Left colon (tissue), 2 donors: ENCODE results near the gene GPRASP1. TPM values are rescaled to one million over a fixed set of nuclear protein-coding genes. Genes with fewer than 3 reads are reported as not detected.

Experiments
- ATAC-seq: fragments of 200-7000 bp; cut with Tn5 transposase; one replicate; pipeline ENCODE4 v1.9.1; 2020; ENCODE audit warnings: mild to moderate bottlenecking, moderate library complexity
- DNase-seq, 2 donors: peaks; one replicate each; pipeline ENCODE4 v3.0.0-alpha.2; 2020
- intact Hi-C, 2 donors: fragments of 100-400 bp; cut with DNase I in 1 of 2; cut with micrococcal nuclease in 1 of 2; formaldehyde crosslinking; loops; one replicate each; pipeline versions ENCODE4 v1.11.2 to v1.14.0; 2022; cut with DNase I, micrococcal nuclease
- total RNA-seq, 2 donors: library from RNA; stranded (reverse); fragmentation: NEBNext Ultra II Directional; extraction: Animal tissue kit (Norgen Biotek cat#: 25700); gene quantifications; one replicate each; pipeline ENCODE4 v1.2.1, GENCODE V29; 2021
- donor health status: DM: no; HTN: no; CAD: no.
- donor health status: DM: yes; HTN: yes; CAD: no.

Gene GPRASP1
- total RNA-seq, 2 donors from 2014 or later = 2.5 to 5.0 TPM

- ATAC-seq (no peak), DNase-seq (no peak)
- intact Hi-C loops = no loop called here
Observed at GRCh38 chrX:102684772-102685520, 33.7 kb downstream of the GPRASP1 start.

- DNase-seq (no peak), ATAC-seq (no peak)
- intact Hi-C loops = no loop called here
Observed at GRCh38 chrX:102694749-102695148, 43.5 kb downstream of the GPRASP1 start.

GRCh38 chrX:102696306-102696705, 45.0 kb downstream of the GPRASP1 start:
- DNase-seq (no peak), ATAC-seq (no peak)
- intact Hi-C loops = no loop called here

- DNase-seq (no peak), ATAC-seq (no peak)
- intact Hi-C loops = no loop called here
Observed at GRCh38 chrX:102697494-102697893, 46.2 kb downstream of the GPRASP1 start.

Other genes with a start within 250 kb of the GPRASP1 start
- not detected for gene NXF2B, start 211.5 kb upstream of the GPRASP1 start, total RNA-seq
- not detected for gene TCP11X2, start 179.7 kb upstream of the GPRASP1 start, total RNA-seq
- under 1 TPM; 0.42 to 0.46 TPM for gene TMSB15A, start 134.7 kb upstream of the GPRASP1 start, total RNA-seq
- gene ARMCX5, start 52.0 kb upstream of the GPRASP1 start, total RNA-seq = 10 to 100 TPM in 1 of 2 donors, 1 to 10 TPM in 1; 9.6 to 12.1 TPM
- gene GPRASP2, start 61.0 kb downstream of the GPRASP1 start, total RNA-seq = 1 to 10 TPM; 1.5 to 4.4 TPM
- gene GPRASP3, start 69.3 kb downstream of the GPRASP1 start, total RNA-seq = 1 to 10 TPM; 3.1 to 3.2 TPM